Left hindlimb (tissue), 1 donor: Measurements from ENCODE around the gene MARCKS.

Source experiments
- DNase-seq: peaks from one replicate; pipeline ENCODE4 v3.0.0-alpha.2; 2018

The MARCKS gene

GRCh38 chr6:113856625-113857555 is at the start of gene MARCKS:
Gene MARCKS (plus strand): TSS chr6:113857345. CDS start chr6:113857746, 401 bp downstream.
- DNase-seq, result peak; percentile 93

GRCh38 chr6:113809826-113810225 is 47.3 kb upstream of the MARCKS start:
- DNase-seq, result no peak

GRCh38 chr6:113813142-113813541 is 44.0 kb upstream of the MARCKS start:
- DNase-seq, result peak; percentile 33

- no peak for DNase-seq
Measured at GRCh38 chr6:113818578-113818977, 38.6 kb upstream of the MARCKS start.

- no peak for DNase-seq
Measured at GRCh38 chr6:113819169-113819830, 37.8 kb upstream of the MARCKS start.

- DNase-seq, result no peak
Measured at GRCh38 chr6:113820761-113821160, 36.4 kb upstream of the MARCKS start.

GRCh38 chr6:113821445-113821844 is 35.7 kb upstream of the MARCKS start:
- DNase-seq, result no peak

- DNase-seq, result no peak
Measured at GRCh38 chr6:113823916-113824315, 33.2 kb upstream of the MARCKS start.

GRCh38 chr6:113824411-113824810 is 32.7 kb upstream of the MARCKS start:
- DNase-seq, result no peak

- DNase-seq, result no peak
Measured at GRCh38 chr6:113824866-113825265, 32.3 kb upstream of the MARCKS start.

GRCh38 chr6:113825781-113826180 is 31.4 kb upstream of the MARCKS start:
- DNase-seq, result peak; percentile 89

GRCh38 chr6:113828984-113829695 is 28.0 kb upstream of the MARCKS start:
- no peak for DNase-seq

GRCh38 chr6:113829696-113830045 is 27.5 kb upstream of the MARCKS start:
- DNase-seq, result no peak

GRCh38 chr6:113830140-113830539 is 27.0 kb upstream of the MARCKS start:
- no peak for DNase-seq

- no peak for DNase-seq
Measured at GRCh38 chr6:113833537-113833936, 23.6 kb upstream of the MARCKS start.

- no peak for DNase-seq
Measured at GRCh38 chr6:113837170-113837569, 20.0 kb upstream of the MARCKS start.

GRCh38 chr6:113842165-113842564 is 15.0 kb upstream of the MARCKS start:
- DNase-seq, result no peak

GRCh38 chr6:113843500-113844073 is 13.6 kb upstream of the MARCKS start:
- no peak for DNase-seq

GRCh38 chr6:113846577-113846976 is 10.6 kb upstream of the MARCKS start:
- no peak for DNase-seq

- DNase-seq, result no peak
Measured at GRCh38 chr6:113847447-113847846, 9.7 kb upstream of the MARCKS start.

GRCh38 chr6:113848280-113848679 is 8.9 kb upstream of the MARCKS start:
- no peak for DNase-seq

- no peak for DNase-seq
Measured at GRCh38 chr6:113848811-113849210, 8.3 kb upstream of the MARCKS start.

- DNase-seq, result no peak
Measured at GRCh38 chr6:113853252-113853651, 3.9 kb upstream of the MARCKS start.
